Activated CD4-positive, alpha-beta memory T cell treated with anti-CD3 and anti-CD28 coated beads for 36 hours (primary cell): ENCODE measurements around the gene CDK14. TPM values are rescaled to one million over a fixed set of nuclear protein-coding genes. Genes with fewer than 3 reads are reported as not detected.

Experiments used
- CTCF ChIA-PET: fragments of 350-600 bp; sonication (Branson Sonifier 250); formaldehyde crosslinking; loops from one replicate; lab custom pipeline; 2021; ENCODE audit warnings: antibody characterized with exemption, inconsistent platforms; lab: Charles Lee
- POLR2A ChIA-PET: fragments of 350-600 bp; sonication (Branson Sonifier 250); formaldehyde crosslinking; loops from one replicate; lab custom pipeline; 2021; ENCODE audit warnings: antibody characterized with exemption; lab: Charles Lee
- DNase-seq: peaks from one replicate; pipeline ENCODE4 v3.0.0-alpha.2; 2020
- H3K27ac Mint-ChIP-seq: one replicate; pipeline ENCODE4 v1.8.0; 2021; ENCODE audit warnings: mixed read lengths
- H3K27me3 Mint-ChIP-seq: one replicate; pipeline ENCODE4 v1.8.0; 2021; ENCODE audit warnings: mixed read lengths
- H3K36me3 Mint-ChIP-seq: one replicate; pipeline ENCODE4 v1.8.0; 2021; ENCODE audit warnings: mixed read lengths
- H3K4me1 Mint-ChIP-seq: one replicate; pipeline ENCODE4 v1.8.0; 2021; ENCODE audit warnings: low read depth, mixed read lengths
- H3K4me3 Mint-ChIP-seq: one replicate; pipeline ENCODE4 v1.8.0; 2021; ENCODE audit warnings: mild to moderate bottlenecking, mixed read lengths
- H3K9me3 Mint-ChIP-seq: one replicate; pipeline ENCODE4 v1.8.0; 2021; ENCODE audit warnings: mixed read lengths
- intact Hi-C: fragments of 100-400 bp; cut with micrococcal nuclease; formaldehyde crosslinking; loops from one replicate; pipeline ENCODE4 v1.15.1; 2023
- total RNA-seq, 2 experiments: library from RNA; stranded (reverse); gene quantifications; one replicate each; pipeline ENCODE4 v1.2.3, GENCODE V29; 2021

CDK14 gene
- total RNA-seq, 2 experiments from 2014 or later: not detected

GRCh38 chr7:91249506-91250233 is 653.5 kb downstream of the CDK14 start:
- CTCF ChIA-PET: no interaction called here
- POLR2A ChIA-PET: no interaction called here
- H3K27me3 Mint-ChIP-seq: no peaks in the 10 kb centered on the region
- no peak for DNase-seq
- H3K36me3 Mint-ChIP-seq: no peaks in the 10 kb centered on the region
- H3K4me3 Mint-ChIP-seq: no peak overlapping the region
- H3K27ac Mint-ChIP-seq: no peak overlapping the region
- no peaks in the 10 kb centered on the region for H3K4me1 Mint-ChIP-seq
- intact Hi-C loops: no loop called here
- no peaks in the 10 kb centered on the region for H3K9me3 Mint-ChIP-seq

- H3K36me3 Mint-ChIP-seq: no peaks in the 10 kb centered on the region
- no peaks in the 10 kb centered on the region for H3K4me1 Mint-ChIP-seq
- intact Hi-C loops: no loop called here
- H3K4me3 Mint-ChIP-seq: no peak overlapping the region
- H3K9me3 Mint-ChIP-seq: peaks cover 5% of the 10 kb centered on the region
- ChIA-PET POLR2A (no interaction called here), CTCF (no interaction called here)
- H3K27ac Mint-ChIP-seq: no peak overlapping the region
- no peak for DNase-seq
- no peaks in the 10 kb centered on the region for H3K27me3 Mint-ChIP-seq
These were observed 654.6 kb downstream of the CDK14 start for GRCh38 chr7:91250706-91251105.

- no peak for DNase-seq
- ChIA-PET POLR2A (no interaction called here), CTCF (no interaction called here)
- Mint-ChIP-seq H3K9me3 (peaks cover 13% of the 10 kb centered on the region), H3K27ac (no peak overlapping the region), H3K27me3 (no peaks in the 10 kb centered on the region), H3K4me3 (no peak overlapping the region), H3K36me3 (peaks cover 2% of the 10 kb centered on the region), H3K4me1 (no peaks in the 10 kb centered on the region)
- intact Hi-C loops: no loop called here
These were observed 655.8 kb downstream of the CDK14 start for GRCh38 chr7:91251877-91252276.

Other genes starting within 250 kb of the CDK14 start
- gene GTPBP10, start 249.6 kb upstream of the CDK14 start, total RNA-seq: 10 to 100 TPM; 32.9 to 33.2 TPM
- gene CLDN12, start 192.9 kb upstream of the CDK14 start, total RNA-seq: 1 to 10 TPM; 6.9 to 8.3 TPM
- gene PTTG1IP2, start 126.7 kb upstream of the CDK14 start, total RNA-seq: not detected